ENCODE measurements around the gene HHLA2.
"Not testable (repeated sequence)": the region's sequence is repeated elsewhere in the genome, so short reads cannot be mapped to it uniquely, and the experiment has no call there.

Gene HHLA2

GRCh38 chr3:108296239-108296638, at the start of gene HHLA2:
TSS of gene HHLA2 (plus strand) at chr3:108296548. CDS start at chr3:108351814, 55,266 bp downstream.
- DNase-seq, result peak; percentile 88

DNA sequence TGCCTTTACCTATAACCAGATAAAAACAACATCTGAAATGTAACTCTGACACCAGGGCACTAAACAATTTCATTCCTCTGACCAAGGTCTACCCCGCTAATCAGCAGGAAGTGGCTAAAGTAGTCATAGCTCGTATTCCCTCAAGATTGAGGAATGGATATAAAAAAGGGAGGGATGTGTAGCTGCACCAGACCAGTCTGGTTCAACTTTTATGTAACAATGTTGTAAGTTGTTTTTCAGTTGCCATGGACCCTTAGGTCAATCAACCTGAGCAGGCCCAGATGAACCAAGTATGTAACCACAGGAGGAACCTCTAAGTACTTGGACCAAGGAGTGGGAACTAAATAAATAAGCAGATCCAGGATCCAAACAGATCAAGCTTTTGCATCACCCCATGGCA, 45.7 kb upstream of the HHLA2 start:
- no peak for DNase-seq

GRCh38 chr3:108251265-108251664, 45.1 kb upstream of the HHLA2 start:
- DNase-seq, result no peak

DNA sequence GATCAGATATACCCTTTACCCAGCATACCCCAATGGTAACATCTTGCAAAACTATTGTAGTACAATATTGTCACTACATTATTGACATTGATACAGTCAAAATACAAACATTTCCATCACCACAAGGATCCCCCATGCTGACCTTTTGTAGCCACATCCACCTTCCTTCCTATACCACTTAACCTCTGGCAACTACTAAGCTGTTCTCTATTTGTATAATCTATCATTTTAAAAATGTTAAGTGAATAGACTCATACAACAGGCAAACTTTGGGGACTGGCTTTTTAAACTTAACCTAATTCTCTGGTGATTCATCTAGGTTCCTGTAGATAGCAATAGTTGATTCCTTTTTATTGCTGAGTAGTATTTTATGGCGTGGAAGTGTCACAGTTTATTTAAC, 44.5 kb upstream of the HHLA2 start:
- DNase-seq, result no peak

- DNase-seq, result no peak
Observed at GRCh38 chr3:108255131-108255530, 41.2 kb upstream of the HHLA2 start.

DNA sequence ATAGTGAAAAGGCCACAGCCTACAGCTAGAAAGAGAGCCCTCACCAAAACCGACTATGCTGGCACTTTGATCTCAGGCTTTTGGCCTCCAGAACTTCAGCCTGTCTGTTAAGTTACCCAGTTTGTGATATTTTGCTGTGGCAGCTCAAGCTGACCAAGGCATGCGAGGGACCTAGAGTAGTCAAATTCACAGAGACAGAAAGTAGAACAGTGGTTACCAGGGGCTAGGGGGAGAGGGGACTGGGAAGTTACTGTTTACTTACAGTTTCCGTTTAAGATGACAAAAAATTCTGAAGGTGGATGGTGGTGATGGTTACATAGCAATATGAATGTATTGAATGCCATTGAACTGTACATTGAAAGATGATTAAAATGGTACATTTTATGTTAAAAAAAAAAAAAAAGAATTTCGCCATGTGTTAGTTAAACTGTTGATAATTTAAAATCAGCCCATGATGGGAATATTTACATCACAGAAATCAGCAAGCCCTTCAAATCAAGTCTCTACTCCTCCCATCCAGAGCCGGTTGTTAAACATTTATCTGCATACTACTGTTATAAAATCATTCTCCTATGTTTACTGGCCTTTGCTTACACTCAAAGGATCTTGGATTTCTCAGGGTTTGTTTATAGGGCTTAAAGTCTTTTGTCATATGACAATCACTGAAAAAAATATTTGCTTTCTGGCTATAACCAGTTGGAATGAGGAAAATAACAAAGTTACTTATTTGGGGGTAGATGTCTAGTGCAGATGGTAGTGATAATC, 31.6 kb upstream of the HHLA2 start:
- not testable (repeated sequence) for DNase-seq

DNA sequence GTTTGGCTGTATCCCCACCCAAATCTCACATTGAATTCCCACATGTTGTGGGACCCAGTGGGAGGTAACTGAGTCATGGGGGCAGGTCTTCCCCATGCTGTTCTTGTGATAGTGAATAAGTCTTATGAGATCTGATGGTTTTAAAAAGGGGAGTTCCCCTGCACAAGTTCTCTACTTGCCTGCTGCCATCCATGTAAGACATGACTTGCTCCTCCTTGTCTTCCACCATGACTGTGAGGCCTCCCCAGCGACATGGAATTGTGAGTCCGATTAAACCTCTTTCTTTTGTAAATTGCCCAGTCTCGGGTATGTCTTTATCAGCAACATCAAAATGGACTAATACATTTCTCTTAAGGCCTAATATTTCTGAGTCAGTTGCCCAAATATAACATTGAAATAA, 28.1 kb upstream of the HHLA2 start:
- not testable (repeated sequence) for DNase-seq

GRCh38 chr3:108271626-108272025, 24.7 kb upstream of the HHLA2 start:
- no peak for DNase-seq

GRCh38 chr3:108279066-108279465, 17.3 kb upstream of the HHLA2 start:
- DNase-seq, result not testable (repeated sequence)

DNA sequence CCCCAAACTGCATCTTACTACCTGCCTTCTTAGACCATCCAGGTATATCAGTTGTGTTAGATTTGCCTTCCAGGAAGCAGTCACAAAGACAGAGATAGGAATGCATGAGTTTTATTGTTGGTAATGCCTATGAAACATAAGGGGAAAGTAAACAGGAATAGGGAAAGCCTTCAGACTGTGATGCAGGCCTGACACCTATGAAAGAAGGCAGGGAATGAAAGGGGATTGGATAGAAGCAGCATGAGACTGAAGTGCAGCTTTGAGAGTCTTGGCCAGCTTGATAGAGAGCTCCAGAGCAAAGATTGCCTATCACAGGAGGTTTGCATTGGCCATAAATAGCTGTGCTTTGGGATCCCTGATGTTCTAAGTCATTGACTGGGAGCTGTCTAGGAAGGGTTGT, 15.9 kb upstream of the HHLA2 start:
- no peak for DNase-seq

DNA sequence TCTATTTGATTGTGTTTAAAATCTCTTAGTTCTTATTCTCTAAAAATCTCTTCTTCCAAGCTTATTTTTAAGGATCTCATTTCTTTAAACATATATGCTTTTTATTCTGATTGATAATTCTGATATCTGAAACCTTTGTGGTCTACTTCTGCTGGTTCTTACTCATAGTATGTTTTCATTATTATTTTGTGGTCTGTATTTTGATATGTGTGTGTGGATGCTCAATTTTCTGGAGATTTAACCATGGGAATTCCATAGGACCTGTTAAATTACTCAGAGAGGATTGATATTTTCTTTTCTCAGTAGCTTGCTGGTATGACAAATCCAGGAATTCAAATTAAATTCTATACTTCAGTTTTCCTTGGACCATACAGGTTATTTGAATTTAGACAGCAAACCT, 14.7 kb upstream of the HHLA2 start:
- no peak for DNase-seq

- no peak for DNase-seq
Observed at GRCh38 chr3:108283006-108283405, 13.3 kb upstream of the HHLA2 start.

- DNase-seq, result no peak
Observed at GRCh38 chr3:108283989-108284388, 12.4 kb upstream of the HHLA2 start.

GRCh38 chr3:108285176-108285575, 11.2 kb upstream of the HHLA2 start:
- no peak for DNase-seq

DNA sequence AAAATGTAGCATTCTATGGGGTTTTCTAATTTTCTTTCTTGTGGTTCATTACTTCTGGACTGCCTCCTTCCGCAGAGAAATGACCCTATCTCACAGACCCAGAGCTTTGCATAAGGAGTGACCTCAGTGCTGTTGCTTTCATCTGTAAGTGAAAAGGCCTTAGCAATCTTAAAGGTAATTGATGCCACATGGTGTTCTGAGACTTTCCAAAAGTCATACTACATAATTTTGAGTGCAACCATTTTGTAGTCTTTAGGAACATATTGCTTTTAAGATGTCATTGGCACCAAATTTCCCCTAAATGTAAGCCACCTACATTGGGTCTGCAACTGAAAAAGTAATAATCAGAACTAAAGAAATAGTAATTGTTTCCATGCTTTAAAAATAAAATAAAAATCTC, 9.2 kb upstream of the HHLA2 start:
- no peak for DNase-seq

DNA sequence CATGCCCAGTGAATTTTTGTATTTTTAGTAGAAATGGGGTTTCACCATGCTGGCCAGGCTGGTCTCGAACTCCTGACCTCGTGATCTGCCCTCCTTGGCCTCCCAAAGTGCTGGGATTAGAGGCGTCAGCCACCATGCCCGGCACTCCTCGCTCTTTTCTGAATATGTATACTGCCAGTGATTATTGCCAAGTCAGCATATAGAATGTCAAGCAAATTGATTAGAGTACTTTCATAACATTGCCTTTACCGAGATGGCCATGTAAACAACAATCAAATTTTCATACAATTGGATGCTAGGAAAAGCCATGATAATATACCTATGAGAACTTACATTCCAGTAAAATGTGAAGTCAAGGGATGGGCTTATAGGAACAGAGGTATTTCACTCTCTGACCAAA, 8.2 kb upstream of the HHLA2 start:
- DNase-seq, result not testable (repeated sequence)

DNA sequence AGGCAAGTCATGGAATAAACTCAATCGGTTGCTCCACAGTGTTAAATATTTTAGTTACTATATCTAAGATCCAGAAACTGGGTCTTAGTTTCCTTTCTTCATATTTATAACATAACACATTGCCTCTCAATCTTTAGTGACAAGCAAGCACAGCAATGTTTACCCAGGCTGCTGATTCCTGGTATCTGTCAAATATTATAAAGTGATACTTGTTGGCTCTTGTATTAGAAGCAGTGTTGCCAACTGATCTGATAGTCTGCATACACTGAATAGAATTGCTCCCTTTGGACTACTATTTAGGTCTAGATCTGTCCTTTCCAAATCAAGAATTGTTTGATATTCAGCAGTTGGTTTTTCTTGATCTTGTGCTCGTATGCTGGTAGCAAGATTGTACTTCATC, 7.2 kb upstream of the HHLA2 start:
- no peak for DNase-seq

DNA sequence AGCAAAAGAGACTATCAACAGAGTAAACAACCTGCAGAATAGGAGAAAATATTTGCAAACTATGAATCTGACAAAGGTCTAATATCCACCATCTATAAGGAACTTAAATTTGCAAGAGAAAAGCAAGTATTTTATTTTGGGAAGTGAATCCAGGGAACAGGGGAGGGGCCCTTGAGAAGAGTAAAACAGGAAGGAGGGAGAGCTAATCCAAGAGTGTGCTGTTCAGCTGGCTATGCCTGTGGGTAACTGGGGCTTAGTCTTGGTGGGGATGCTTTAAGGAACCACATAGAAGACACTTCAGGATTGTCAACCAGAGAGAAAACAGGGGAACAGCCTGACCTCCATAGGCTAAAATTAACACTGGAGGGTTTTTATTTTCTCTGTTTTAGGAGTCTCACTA, 3.9 kb upstream of the HHLA2 start:
- no peak for DNase-seq

DNA sequence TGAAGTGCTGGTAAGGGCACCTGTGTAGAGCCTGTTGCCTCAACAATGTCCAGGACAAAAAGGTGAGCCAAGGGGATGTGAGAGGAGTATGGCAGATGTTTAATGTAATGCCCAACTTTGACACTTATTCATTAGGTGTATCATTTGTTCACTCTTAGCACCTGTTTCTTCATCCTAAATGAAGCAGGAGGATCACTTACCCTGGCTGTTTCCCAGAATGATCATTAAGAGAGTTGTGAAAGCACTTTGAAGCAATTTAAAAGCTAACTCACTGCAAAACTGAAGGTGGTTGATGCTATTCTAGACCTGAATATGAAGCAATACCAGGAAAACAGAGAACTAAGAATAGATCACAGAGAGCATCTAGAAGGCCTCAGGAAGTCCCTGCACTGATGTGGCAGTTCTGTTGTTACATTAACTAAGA, 3.4 kb upstream of the HHLA2 start:
- DNase-seq, result peak; percentile 81

- peak; percentile 80 for DNase-seq
Observed at GRCh38 chr3:108293858-108294257, 2.5 kb upstream of the HHLA2 start.

- peak; percentile 46 for DNase-seq
Observed at GRCh38 chr3:108295421-108296175, 750 bp upstream of the HHLA2 start.

GRCh38 chr3:108297647-108298046, 1.3 kb downstream of the HHLA2 start:
- no peak for DNase-seq

DNA sequence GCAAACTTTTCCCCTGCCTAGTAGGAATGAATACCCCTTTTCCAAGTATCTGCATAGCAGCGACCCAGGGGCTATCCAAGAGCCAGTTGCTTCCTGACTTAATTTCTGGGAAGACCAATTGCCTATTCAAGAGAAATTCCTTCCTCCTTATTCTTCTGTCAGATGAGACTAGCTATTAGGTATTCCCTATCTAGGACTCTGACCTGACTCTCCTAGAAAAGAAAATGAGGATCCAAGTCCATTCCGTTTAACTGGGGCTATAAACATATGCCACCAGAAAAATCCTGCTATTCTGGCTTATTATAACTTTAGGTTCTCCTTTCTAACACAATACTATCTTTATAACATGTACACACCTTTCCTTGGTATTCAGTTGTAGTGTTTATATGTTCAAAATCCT, 1.7 kb downstream of the HHLA2 start:
- no peak for DNase-seq

DNA sequence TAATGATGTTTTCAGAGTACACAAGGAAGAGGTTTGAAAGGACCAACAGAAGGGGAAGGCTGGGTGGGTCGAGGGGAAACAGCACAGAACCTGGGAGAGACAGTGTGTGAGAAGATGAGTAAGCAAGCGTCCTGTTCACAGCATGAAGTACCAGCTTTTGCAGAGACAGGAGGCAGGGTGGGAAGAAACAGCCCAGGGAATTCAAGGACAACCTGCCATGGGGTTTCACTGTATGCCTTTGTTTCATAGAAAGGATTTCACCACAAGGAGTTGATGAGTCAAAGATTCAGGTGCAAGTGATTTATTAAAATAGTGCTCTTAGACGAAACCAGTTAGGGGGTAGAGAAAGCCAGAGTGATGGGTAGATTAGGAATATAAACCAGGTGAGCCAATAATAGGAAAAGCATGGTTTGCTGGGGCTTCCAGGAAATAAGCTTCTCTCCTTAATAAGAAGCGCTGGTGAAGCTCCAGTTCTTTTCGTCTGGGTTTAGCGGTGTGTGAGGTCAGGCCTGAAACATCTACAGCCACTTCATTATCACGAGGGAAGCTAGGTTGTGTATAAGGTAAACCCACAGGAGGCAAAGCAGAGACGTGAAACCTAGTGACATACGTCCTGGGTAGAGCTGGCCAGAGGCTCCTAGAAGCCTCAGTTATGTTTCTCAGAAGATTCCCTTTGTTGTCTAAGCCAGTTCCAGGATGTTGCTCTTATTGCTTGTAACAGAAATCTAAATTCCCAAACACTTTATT, 3.9 kb downstream of the HHLA2 start:
- DNase-seq, result peak; percentile 27

All from activated CD4-positive, alpha-beta T cell treated with anti-CD3 and anti-CD28 coated beads, Interleukin-2, Interleukin-6, amounts not matched to agents 100 ng/mL and 50 ng/mL, durations not matched to agents 16 hours and 8 hours (primary cell).